ENCODE data around the gene TTC21A.

- TF ChIP-seq, protein P1, sequence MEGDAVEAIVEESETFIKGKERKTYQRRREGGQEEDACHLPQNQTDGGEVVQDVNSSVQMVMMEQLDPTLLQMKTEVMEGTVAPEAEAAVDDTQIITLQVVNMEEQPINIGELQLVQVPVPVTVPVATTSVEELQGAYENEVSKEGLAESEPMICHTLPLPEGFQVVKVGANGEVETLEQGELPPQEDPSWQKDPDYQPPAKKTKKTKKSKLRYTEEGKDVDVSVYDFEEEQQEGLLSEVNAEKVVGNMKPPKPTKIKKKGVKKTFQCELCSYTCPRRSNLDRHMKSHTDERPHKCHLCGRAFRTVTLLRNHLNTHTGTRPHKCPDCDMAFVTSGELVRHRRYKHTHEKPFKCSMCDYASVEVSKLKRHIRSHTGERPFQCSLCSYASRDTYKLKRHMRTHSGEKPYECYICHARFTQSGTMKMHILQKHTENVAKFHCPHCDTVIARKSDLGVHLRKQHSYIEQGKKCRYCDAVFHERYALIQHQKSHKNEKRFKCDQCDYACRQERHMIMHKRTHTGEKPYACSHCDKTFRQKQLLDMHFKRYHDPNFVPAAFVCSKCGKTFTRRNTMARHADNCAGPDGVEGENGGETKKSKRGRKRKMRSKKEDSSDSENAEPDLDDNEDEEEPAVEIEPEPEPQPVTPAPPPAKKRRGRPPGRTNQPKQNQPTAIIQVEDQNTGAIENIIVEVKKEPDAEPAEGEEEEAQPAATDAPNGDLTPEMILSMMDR (IDR thresholded peaks at IDR 0.05): no peak
- TF ChIP-seq POLR2A (IDR thresholded peaks at IDR 0.05): no peak
These were observed 9.6 kb upstream of the TTC21A start for GRCh38 chr3:39097716-39098472.
